Colonic mucosa (tissue), 4 donors: ENCODE measurements around the gene NDST3. TPM values are rescaled to one million over a fixed set of nuclear protein-coding genes. Genes with fewer than 3 reads are reported as not detected.

Experiments used
- DNase-seq: peaks from one replicate; pipeline ENCODE4 v3.0.0-alpha.2; 2020
- H3K27ac ChIP-seq: fragments of 200-600 bp; one replicate; pipeline ENCODE4 v1.8.0; 2021
- H3K27me3 ChIP-seq: fragments of 200-600 bp; one replicate; pipeline ENCODE4 v1.8.0; 2021
- H3K36me3 ChIP-seq: fragments of 200-600 bp; one replicate; pipeline ENCODE4 v1.8.0; 2021
- H3K4me1 ChIP-seq: fragments of 200-600 bp; one replicate; pipeline ENCODE4 v1.8.0; 2021; ENCODE audit warnings: mild to moderate bottlenecking
- H3K4me3 ChIP-seq: fragments of 200-600 bp; one replicate; pipeline ENCODE4 v1.8.0; 2021
- H3K9ac ChIP-seq, 2 donors: one replicate each; pipeline ENCODE4 v1.7.0; 2013; ENCODE audit warnings: control low read depth in 2 of 2, low read depth in 2 of 2, low read length in 2 of 2
- H3K9me3 ChIP-seq: fragments of 200-600 bp; one replicate; pipeline ENCODE4 v1.8.0; 2021
- CTCF ChIP-seq: fragments of 200-600 bp; IDR thresholded peaks from one replicate; pipeline ENCODE4 v1.8.0; 2022; ENCODE audit warnings: antibody characterized with exemption, mild to moderate bottlenecking
- intact Hi-C: fragments of 100-400 bp; cut with DNase I; formaldehyde crosslinking; loops from one replicate; pipeline ENCODE4 v1.14.1; 2022
- total RNA-seq, 2 donors: library from RNA; stranded (reverse); fragmentation: NEBNext Ultra II Directional in 1 of 2; extraction: Animal tissue kit (Norgen Biotek cat#: 25700) in 1 of 2; gene quantifications; one replicate each; pipeline ENCODE4 v1.2.1, GENCODE V29; 2021
- donor health status: healthy.
- donor health status: DM: no; HTN: no; CAD: no.
- donor health status: DM: no; HTN: no; CAD: no.

The NDST3 gene
- total RNA-seq = not detected

- Histone ChIP-seq H3K27ac (no peak within 1 kb of the TSS), H3K9ac (peak within 1 kb of the TSS in 1 of 2 donors; percentile 43), H3K27me3 (no peaks in the 10 kb centered on the region)
Measured at GRCh38 chr4:118034053-118034785, at the start of gene NDST3. Gene NDST3, plus strand, starts transcription at chr4:118034486. Its CDS starts 19,425 bp downstream, at chr4:118053911.

GRCh38 chr4:117986321-117986720 is 48.0 kb upstream of the NDST3 start:
- Histone ChIP-seq H3K4me3 (no peak overlapping the region), H3K27me3 (no peaks in the 10 kb centered on the region), H3K27ac (no peak overlapping the region), H3K9ac (no peak overlapping the region), H3K9me3 (no peaks in the 10 kb centered on the region), H3K4me1 (no peaks in the 10 kb centered on the region), H3K36me3 (no peaks in the 10 kb centered on the region)
- DNase-seq = no peak
- intact Hi-C loops = no loop called here
- TF ChIP-seq CTCF = no peak

More at GRCh38 chr4:118034053-118034785, at the start of gene NDST3:
- H3K36me3 ChIP-seq = no peaks in the 10 kb centered on the region
- no peak for TF ChIP-seq CTCF
- intact Hi-C loops = no loop called here
- H3K4me3 ChIP-seq = peak within 1 kb of the TSS; percentile 42
- H3K4me1 ChIP-seq = no peaks in the 10 kb centered on the region
- H3K9me3 ChIP-seq = no peaks in the 10 kb centered on the region
- peak; percentile 26 for DNase-seq

- no peaks in the 10 kb centered on the region for H3K4me1 ChIP-seq
- H3K4me3 ChIP-seq = no peak overlapping the region
- H3K27ac ChIP-seq = no peak overlapping the region
- H3K9ac ChIP-seq = no peak overlapping the region
- DNase-seq = no peak
- H3K9me3 ChIP-seq = no peaks in the 10 kb centered on the region
- no peak for TF ChIP-seq CTCF
- H3K36me3 ChIP-seq = no peaks in the 10 kb centered on the region
- intact Hi-C loops = no loop called here
- no peaks in the 10 kb centered on the region for H3K27me3 ChIP-seq
Measured at GRCh38 chr4:117987464-117987863, 46.8 kb upstream of the NDST3 start.

- Histone ChIP-seq H3K27me3 (no peaks in the 10 kb centered on the region), H3K4me3 (no peak overlapping the region), H3K36me3 (no peaks in the 10 kb centered on the region), H3K9ac (no peak overlapping the region), H3K27ac (no peak overlapping the region), H3K4me1 (no peaks in the 10 kb centered on the region), H3K9me3 (no peaks in the 10 kb centered on the region)
- DNase-seq = no peak
- no peak for TF ChIP-seq CTCF
- intact Hi-C loops = no loop called here
Measured at GRCh38 chr4:117996891-117997290, 37.4 kb upstream of the NDST3 start.

- H3K9me3 ChIP-seq = no peaks in the 10 kb centered on the region
- H3K4me1 ChIP-seq = no peaks in the 10 kb centered on the region
- H3K27me3 ChIP-seq = no peaks in the 10 kb centered on the region
- no peaks in the 10 kb centered on the region for H3K36me3 ChIP-seq
- H3K4me3 ChIP-seq = no peak overlapping the region
- no peak overlapping the region for H3K27ac ChIP-seq
- H3K9ac ChIP-seq = no peak overlapping the region
- intact Hi-C loops = no loop called here
- TF ChIP-seq CTCF = no peak
- no peak for DNase-seq
Measured at GRCh38 chr4:118004088-118004487, 30.2 kb upstream of the NDST3 start.
